GM12891 (cell line): ENCODE measurements around the gene CDC6.

Experiments
- PAX5 ChIP-seq: IDR thresholded peaks from 2 replicates; pipeline ENCODE4 v1.6.1; 2011; ENCODE audit warnings: low read length, moderate library complexity, mild to moderate bottlenecking; ENCODE audit not compliant: insufficient read depth, severe bottlenecking
- POLR2A ChIP-seq: IDR thresholded peaks from 2 replicates; pipeline ENCODE4 v1.6.1; 2011; ENCODE audit warnings: low read depth, low read length, control low read depth
- SPI1 ChIP-seq: IDR thresholded peaks from 2 replicates; pipeline ENCODE4 v1.6.1; 2011; ENCODE audit warnings: low read depth, low read length, control low read depth
- TAF1 ChIP-seq: IDR thresholded peaks from 2 replicates; pipeline ENCODE4 v1.6.1; 2011; ENCODE audit warnings: low read depth, low read length, control low read depth

GRCh38 chr17:40327735-40328385 lies 40.2 kb downstream of the CDC6 start:
- TF ChIP-seq POLR2A (no peak), PAX5 (no peak), TAF1 (no peak), SPI1 (no peak)
